BJ (cell line): ENCODE results near the gene RBPJ. TPM values are rescaled to one million over a fixed set of nuclear protein-coding genes. Genes with fewer than 3 reads are reported as not detected.

ENCODE experiments used
- CTCF ChIA-PET: fragments of 350-600 bp; formaldehyde crosslinking; extraction: SDS; loops from one replicate; lab custom pipeline; 2021; ENCODE audit warnings: antibody characterized with exemption, inconsistent platforms; lab: Yijun Ruan, JAX
- POLR2A ChIA-PET: fragments of 300-600 bp; sonication (Branson Sonifier 250); formaldehyde crosslinking; extraction: SDS; loops from one replicate; lab custom pipeline; 2021; ENCODE audit warnings: antibody characterized with exemption; lab: Charles Lee
- DNase-seq: peaks from one replicate; pipeline ENCODE4 v3.0.0-alpha.2; 2011; ENCODE audit warnings: low read depth
- H3K27me3 ChIP-seq: 2 replicates; pipeline ENCODE4 v1.6.0; 2011; ENCODE audit warnings: low read length; ENCODE audit not compliant: control insufficient read depth, insufficient read depth
- H3K36me3 ChIP-seq: 2 replicates; pipeline ENCODE4 v1.5.1; 2011; ENCODE audit warnings: low read length; ENCODE audit not compliant: control insufficient read depth, insufficient read depth
- H3K4me3 ChIP-seq: 2 replicates; pipeline ENCODE4 v1.5.1; 2011; ENCODE audit warnings: low read depth, mild to moderate bottlenecking, control low read depth, low read length
- polyA minus RNA-seq: library from RNA; depleted of rRNA, polyadenylated mRNA; stranded (reverse); fragments of >200 nt; gene quantifications from 2 replicates; pipeline ENCODE4 v1.2.3, GENCODE V29; 2011; rRNA and poly(A)+ RNA removed
- polyA plus RNA-seq: library from polyadenylated mRNA; depleted of rRNA; stranded (reverse); fragments of >200 nt; gene quantifications from 2 replicates; pipeline ENCODE4 v1.2.3, GENCODE V29; 2011; rRNA removed
- TF ChIP-seq, protein P1 (sequence below): IDR thresholded peaks from 2 replicates; pipeline ENCODE4 v1.5.1; 2011; ENCODE audit warnings: low read depth, mild to moderate bottlenecking, control low read depth, inconsistent platforms, low read length, moderate library complexity; ENCODE audit not compliant: insufficient read depth

Gene RBPJ
- polyA plus RNA-seq (31.6 and 51.5 TPM in 2 replicates), polyA minus RNA-seq (25.0 and 25.4 TPM in 2 replicates)

DNA sequence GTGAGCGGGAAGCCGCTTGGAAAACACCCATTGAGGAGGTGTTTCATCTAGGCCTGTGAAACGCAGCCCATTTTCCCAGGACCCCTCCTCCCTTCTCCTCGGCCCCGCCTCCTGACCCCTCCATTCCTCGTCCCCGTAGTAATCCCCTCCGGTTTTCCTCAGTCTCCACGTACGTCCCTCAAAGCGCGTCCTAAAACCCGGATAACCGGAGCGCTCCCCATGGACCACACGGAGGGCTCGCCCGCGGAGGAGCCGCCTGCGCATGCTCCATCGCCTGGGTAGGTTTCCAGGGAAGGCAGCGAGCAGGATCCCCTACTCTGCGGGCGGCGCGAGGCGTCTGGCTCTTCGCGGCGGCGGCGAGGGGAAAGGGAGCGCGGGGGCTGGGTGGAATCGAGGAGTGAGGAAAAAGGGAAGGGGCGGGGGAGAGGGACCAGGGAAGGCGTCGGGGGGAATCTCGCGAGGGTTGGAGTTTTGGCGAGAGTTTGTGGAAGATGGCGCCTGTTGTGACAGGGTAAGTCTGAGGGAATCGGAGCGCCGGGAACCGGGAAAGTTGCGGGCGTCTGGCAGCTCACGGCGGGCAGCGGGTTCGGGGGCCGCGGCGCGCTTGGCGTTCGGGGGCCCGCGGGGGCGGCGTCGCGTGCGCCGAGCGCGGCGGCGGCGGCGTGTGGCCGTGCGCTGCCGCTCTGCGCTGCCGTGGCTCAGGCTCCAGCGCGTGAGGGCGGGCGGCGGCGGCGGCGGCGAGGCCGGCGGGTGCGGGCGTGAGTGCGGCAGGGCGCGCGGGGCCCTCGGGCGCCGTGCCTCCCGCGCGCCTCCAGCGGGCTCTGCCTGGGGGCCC is at the start of gene RBPJ:
RBPJ (plus strand) TSS at position 477 of the 835 bp plus-strand sequence; CDS start at position 492, 15 bp downstream.
- ChIA-PET POLR2A (no interaction called here), CTCF (interaction anchor here (1.0 kb wide), 1 partner anchor 333 kb away, joined by 3 read pairs; no protein-coding TSS in a partner anchor)
- TF ChIP-seq, protein P1, sequence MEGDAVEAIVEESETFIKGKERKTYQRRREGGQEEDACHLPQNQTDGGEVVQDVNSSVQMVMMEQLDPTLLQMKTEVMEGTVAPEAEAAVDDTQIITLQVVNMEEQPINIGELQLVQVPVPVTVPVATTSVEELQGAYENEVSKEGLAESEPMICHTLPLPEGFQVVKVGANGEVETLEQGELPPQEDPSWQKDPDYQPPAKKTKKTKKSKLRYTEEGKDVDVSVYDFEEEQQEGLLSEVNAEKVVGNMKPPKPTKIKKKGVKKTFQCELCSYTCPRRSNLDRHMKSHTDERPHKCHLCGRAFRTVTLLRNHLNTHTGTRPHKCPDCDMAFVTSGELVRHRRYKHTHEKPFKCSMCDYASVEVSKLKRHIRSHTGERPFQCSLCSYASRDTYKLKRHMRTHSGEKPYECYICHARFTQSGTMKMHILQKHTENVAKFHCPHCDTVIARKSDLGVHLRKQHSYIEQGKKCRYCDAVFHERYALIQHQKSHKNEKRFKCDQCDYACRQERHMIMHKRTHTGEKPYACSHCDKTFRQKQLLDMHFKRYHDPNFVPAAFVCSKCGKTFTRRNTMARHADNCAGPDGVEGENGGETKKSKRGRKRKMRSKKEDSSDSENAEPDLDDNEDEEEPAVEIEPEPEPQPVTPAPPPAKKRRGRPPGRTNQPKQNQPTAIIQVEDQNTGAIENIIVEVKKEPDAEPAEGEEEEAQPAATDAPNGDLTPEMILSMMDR, result no peak
- Histone ChIP-seq H3K36me3 (no peaks in the 10 kb centered on the region), H3K4me3 (peak within 1 kb of the TSS; percentile 92), H3K27me3 (no peaks in the 10 kb centered on the region)
- DNase-seq, result peak; percentile 70

DNA sequence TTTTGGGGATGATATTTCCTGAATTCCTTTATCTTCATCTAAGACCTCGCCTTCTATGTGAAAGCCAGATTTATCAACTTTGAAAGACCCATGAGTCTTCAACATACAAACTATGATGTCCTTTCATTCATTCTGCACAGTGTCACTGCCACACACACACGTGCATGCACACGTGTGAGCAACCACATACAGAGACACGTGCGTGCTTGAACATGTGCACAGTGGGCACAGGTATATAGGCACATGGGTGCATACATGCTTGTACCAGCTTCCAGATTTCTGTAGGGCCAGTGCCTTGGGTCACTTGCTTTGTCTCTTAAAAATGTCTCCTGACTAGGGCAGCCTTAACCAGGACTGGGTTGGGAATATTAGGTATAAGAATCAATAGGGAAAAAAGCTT is 49.1 kb upstream of the RBPJ start:
- Histone ChIP-seq H3K36me3 (no peaks in the 10 kb centered on the region), H3K4me3 (no peak overlapping the region), H3K27me3 (no peaks in the 10 kb centered on the region)
- ChIA-PET CTCF (no interaction called here), POLR2A (no interaction called here)
- TF ChIP-seq, protein P1, result no peak
- no peak for DNase-seq

DNA sequence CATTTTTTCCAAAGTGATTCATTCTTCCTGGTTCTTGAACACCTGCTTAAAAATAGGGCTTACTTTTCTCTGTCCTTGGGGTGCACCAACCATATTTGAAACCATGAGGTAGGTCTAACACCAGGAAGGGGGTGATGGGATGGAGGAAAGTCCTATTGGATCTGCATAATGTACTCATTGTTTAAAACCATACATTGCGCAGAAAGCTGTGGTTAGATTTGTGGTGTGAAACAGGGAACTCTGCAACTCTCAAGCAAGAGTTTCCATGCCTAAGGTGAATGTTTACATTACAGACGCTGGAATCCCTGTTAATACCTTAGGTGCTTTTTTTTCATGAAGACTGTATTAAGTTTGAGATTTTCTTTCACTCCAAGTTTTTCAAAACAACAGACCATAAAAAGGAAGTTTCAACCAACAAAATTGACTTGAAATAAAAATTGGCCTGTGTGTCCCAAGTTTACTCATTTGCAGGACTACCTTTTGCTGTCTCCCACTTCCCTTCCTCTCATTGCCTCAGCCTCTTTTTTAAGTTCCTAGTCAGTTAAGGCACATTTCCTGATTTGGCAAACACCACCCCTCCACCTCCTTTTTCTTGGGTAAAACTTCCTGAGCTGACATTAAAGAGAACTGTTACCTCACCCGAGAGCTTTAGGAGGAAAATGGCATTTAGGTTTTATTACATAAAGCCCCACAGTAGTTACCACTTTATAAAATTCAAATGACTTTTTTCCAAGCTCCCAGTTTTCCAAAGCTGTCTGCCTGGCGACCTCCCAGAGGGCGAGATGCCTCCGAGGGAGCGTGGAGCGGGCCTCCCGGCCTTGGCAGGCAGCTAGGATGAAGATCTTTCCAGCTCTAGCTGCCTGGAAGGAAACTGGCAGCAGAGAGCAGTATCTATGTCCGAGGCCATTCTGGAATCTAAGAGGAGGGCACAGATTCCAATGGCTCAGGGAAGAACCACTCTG is 47.9 kb upstream of the RBPJ start:
- POLR2A ChIA-PET, result no interaction called here

DNA sequence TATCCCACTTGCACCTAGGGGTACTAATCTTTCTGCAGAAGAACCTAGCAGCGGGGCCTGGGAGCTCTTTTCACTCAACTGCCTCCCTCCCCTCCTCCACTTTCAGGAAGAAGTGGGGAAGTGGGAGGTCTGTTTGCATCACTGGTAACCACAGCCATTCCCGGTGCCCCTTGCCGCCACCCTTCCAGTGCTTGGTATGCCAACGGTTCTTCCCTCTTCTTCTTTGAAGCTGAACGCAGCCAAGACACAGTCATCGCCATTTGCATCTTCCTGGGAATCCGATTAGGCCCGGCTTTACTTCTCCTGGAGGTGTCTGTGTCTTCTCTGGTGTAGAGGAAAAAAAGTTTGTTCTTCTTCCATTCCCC is 47.2 kb upstream of the RBPJ start:
- ChIA-PET CTCF (no interaction called here), POLR2A (no interaction called here)
- TF ChIP-seq, protein P1, result no peak
- H3K27me3 ChIP-seq, result peaks cover 1% of the 10 kb centered on the region; the same call in 1 of the 2 replicates
- H3K4me3 ChIP-seq, result no peak overlapping the region
- DNase-seq, result no peak
- no peaks in the 10 kb centered on the region for H3K36me3 ChIP-seq

More for the DNA sequence above, 47.9 kb upstream of the RBPJ start:
- no peak overlapping the region for H3K4me3 ChIP-seq
- TF ChIP-seq, protein P1, result no peak
- DNase-seq, result no peak
- CTCF ChIA-PET, result interaction anchor here (1.1 kb wide), 1 partner anchor 191 kb away, joined by 3 read pairs; no protein-coding TSS in a partner anchor
- H3K36me3 ChIP-seq, result no peaks in the 10 kb centered on the region
- H3K27me3 ChIP-seq, result peaks cover 1% of the 10 kb centered on the region; the same call in 1 of the 2 replicates
